HG03521 (cell line): ENCODE measurements around the gene PDE9A.

ENCODE experiments used
- ATAC-seq: cut with Tn5 transposase; IDR thresholded peaks from one replicate; pipeline ENCODE4 v1.9.1; 2021; ENCODE audit warnings: mild to moderate bottlenecking, moderate library complexity; ENCODE audit not compliant: unreplicated experiment

The PDE9A gene

DNA sequence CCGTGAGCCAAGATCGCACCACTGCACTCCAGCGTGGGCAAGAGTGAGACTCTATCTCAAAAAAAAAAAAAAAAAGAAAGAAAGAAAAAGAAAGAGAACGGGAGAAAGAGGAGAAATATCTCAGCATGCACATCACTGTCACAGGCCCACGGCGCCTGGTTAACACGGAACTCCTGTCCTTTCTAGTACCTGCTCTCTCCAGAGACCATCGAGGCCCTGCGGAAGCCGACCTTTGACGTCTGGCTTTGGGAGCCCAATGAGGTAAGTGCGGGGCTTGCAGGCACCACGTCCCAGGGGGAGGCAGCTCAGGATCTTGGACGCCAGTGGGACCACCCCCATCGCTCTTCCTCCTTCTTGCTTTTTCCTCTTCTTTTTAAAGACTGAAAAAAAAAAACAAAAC, 100.4 kb downstream of the PDE9A start:
- no peak for ATAC-seq

DNA sequence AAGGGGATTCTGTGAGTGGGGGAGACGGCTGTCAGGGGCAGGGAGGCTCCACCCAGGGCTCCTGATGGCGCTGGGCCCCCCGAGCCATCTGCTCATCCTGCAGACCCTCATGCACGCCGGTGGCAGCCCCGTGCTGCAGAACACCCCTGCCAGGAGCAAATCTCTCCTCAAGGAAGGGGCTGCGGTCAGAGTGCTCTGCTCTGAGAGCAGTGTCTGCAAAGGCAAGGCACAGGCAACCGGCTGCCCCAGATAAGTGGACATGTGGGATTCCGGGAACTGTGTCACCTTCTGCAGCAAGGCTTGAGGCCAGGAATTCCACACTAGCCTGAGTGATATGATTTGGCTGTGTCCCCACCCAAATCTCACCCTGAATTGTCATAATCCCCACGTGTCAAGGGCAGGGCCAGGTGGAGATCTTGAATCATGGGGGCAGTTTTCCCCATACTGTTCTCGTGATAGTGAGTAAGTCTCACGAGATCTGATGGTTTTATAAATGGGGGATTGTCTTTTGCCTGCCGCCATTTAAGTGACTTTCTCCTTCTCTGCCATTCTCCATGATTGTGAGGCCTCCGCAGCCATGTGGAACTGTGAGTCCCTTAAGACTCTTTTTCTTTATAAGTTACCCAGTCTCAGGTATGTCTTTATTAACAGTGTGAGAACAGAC, 101.0 kb downstream of the PDE9A start:
- no peak for ATAC-seq

- no peak for ATAC-seq
Observed at GRCh38 chr21:42755031-42755665, 101.7 kb downstream of the PDE9A start.

DNA sequence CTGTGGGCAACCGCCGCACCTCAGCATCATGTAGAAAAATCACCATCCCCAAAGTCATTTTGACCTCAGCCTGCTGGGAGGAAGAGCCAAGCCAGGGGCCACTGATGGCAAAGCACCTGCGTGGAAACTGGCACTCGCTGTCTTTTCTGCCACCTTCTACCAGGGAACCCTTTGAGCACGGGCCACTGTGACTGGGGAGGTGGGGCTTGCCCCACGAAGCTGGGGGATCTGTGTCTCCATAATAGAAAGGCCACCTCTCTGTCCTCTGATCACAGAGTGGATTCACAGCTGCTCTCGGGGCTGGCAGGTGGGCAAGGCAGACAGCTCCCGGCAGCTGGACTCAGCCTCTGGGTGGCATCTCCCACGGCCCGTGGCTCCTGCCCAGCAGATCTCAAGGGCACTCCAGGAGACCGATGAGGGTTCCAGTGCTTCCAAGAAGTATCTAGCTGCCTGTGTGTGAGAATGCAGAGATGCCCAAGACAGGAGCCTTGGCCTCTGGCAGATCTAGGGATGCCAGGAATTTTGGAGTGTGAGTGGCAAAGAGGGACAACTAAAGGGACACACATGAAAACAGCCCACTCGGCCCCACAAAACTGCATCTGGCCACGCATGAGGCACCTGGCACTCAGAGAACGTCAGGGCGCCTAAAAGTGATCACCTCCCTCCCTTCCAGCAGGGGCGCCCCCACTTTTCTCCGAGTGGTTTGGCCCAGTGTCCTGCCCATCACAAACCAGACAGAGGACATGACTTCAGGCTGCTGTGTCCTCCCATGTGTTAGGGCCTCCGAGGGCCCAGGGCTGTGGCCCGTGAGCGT, 102.6 kb downstream of the PDE9A start:
- no peak for ATAC-seq

DNA sequence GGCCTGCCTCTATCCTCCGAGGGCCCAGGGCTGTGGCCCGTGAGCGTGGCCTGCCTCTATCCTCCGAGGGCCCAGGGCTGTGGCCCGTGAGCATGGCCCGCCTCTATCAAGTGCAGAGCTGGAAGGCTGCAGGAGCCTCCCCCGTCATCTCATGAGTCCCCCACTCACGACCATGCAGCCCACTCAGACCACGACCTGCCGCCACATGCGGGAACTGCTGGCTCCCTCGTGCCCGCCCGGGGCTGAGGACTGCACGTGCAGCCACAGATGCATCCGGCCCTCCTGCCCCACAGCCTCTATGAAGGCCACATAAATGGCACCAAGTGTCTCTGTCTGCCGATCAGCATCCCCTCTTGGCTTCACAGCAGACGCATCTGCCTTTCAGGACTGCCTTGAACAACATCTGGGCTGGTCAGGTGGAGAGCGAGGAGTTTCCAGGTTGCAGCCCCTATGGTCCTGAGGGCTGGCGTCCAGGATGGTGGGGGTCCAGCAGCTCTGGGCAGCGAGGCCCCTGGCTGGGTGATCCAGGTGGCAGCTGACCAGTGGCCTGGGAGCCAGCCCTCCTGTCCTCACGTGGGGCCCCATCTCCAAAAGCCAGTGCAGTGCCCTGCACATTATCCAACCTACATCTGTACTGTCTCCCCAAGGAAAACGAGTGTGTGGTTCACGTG, 103.3 kb downstream of the PDE9A start:
- ATAC-seq: no peak

DNA sequence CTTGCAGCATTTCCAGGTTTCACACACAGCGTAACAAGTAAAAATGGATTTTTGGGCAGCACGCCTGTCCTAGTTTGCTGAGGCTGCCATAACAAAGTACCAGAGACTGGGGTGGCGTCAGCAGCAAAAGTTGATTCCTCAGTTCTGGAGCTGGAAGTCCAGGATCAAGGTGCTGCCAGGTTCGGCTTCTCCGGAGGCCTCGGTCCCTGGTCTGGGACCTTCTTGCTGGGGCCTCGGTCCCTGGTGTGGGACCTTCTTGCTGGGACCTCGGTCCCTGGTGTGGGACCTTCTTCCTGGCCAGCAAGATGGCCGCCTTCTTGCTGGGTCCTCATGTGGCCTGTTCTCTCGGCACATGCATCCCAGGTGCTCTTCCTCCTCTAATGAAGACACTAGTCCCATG, 104.0 kb downstream of the PDE9A start:
- no peak for ATAC-seq

GRCh38 chr21:42757826-42758655, 104.6 kb downstream of the PDE9A start:
- no peak for ATAC-seq

DNA sequence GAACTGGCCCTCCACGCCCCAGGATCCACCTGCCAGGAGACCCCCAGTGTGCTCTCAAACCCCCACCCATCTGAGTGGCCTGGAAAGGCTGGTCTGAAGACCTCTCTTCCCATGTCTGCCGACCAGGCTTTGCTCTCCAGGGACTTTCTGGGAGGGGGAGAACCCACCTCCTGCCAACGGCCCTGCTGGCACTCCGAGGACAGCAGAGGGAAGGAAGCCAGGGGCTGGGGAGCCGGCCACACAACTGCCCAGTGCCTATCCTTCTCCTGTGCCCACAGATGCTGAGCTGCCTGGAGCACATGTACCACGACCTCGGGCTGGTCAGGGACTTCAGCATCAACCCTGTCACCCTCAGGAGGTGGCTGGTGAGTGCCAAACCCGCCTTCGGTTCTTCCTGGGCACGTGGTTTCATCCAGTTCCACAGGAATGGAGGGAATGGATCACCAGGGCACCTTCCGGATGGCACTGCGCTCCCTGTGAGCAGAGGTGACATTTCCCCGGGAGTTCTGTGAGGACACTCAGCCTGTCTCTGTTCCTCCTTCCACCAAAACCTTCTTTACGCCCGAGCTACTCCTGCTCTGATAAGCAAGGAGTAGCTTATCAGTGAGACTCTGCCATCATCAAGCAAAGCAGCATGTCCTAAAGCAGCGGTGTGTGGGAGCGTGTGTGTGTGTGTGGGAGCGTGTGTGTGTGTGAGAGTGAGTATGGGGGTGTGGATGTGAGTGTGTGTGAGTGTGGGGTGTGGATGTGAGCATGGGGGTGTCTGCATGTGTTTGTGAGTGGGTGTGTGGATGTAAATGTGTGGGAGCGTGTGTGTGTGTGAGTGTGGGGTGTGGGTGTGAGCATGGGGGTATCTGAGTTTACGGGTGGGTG, 105.5 kb downstream of the PDE9A start:
- ATAC-seq: no peak

DNA sequence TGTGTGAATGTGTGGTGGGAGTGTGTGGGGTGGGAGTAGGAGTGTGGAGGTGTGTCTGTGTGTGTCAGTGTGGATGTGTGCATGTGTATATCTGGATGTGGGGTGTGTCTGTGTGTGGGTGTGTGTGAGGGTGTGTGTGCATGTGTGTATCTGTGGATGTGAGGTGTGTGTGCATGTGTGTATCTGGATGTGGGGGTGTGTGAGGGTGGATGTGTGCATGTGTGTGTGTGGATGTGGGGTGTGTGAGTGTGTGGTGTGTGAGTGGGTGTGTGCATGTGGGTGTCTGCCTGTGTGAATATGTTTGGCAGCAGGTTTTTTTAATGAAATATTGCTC, 106.1 kb downstream of the PDE9A start:
- ATAC-seq: no peak

DNA sequence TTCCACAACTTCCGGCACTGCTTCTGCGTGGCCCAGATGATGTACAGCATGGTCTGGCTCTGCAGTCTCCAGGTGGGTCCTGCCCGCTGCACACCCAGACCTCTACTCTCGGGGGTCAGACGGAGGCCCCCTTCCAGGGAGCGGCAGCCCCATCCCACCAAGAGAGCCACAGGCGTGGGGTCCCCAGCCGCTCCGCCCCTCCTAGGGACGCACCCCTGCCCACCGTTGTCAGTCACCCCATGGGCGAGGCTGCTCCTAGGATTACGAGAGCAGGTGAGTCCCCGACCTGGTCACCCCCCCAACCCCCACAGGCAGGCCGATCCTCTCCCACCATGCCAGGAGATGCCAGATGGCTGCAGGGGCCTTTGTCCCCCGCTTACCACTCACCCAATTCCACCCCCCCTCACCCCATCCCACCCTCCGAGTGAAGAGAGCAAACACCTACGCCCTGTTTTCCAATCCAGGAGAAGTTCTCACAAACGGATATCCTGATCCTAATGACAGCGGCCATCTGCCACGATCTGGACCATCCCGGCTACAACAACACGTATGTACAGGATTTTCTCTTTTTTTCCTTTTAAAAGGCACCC, 107.0 kb downstream of the PDE9A start:
- ATAC-seq: no peak

DNA sequence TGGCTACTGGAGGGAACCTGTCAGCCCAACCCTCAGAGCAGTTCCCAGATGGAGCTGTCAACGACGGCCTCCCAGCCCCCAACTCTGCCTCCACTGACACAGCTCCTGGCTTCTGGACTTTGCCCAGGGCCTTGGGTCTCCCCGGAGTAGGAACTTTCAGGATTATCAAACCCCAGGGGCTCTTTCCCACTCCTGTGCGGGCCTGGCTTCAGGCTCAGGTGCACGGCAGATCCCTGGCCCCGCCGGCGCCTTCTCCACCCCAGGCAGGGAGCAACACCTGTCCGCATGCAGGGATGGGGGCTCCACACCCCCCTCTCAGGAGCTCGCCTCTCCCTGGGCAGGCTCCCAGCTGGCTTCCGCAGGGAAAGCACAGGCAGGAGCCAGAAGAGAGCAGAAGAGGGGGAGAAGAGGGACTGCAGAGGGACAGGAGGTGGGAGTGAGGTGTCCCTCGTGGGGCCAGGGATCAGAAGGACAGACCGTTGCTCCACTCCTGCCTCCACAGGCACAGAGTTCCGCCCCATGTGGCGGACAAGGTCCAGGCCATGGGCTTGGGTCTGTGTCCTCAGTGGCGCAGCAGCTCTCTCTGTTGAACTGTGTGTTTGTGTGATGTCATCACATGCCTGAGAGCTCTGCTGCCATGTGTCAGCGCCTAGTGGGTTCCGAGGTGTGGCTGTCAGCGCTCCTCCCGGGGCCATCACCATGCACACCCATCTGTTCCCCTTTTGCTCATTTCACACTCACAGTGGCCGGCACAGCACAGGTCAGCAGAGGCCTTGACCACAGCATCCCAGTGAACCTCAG, 107.7 kb downstream of the PDE9A start:
- ATAC-seq: no peak

- no peak for ATAC-seq
Observed at GRCh38 chr21:42761776-42762335, 108.4 kb downstream of the PDE9A start.

DNA sequence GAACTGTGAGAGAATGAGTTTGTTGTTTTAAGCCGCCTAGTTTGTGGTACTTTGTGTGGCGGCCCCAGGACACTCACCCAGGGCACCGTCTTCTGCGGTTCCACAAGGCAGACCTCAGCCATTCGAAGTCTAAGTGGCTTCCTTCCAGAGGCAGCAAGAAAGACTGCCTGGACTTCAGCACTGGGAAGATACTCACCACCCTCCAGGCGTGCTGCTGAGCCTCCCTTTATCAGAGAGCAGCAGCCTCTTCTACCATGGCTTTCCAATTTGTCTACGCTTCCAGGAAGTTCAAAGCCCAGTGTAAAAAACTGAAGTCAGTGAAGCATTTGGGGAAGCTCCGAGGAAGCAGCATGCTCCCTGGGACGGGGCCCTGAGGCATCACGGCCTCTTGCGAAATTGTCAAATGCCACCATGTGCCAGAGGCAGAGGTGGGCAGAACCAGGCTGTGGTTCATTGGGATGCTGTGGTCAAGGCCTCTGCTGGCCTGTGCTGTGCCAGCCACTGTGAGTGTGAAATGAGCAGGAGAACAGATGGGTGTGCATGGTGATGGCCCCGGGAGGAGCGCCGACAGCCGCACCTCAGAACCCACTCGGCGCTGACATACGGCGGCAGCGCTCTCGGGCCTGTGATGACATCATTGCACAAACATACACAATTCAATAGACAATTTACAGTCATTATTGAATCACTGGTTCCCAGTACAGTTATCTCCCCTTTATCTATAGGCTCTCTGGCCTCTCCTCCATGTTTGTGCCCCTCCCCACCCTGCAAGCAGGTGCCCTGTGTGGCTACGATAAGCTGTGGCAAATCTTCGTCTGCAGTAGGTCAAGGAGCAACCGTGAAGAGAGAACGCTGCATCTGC, 110.4 kb downstream of the PDE9A start:
- no peak for ATAC-seq

GRCh38 chr21:42764443-42764760, 111.0 kb downstream of the PDE9A start:
- ATAC-seq: no peak

- ATAC-seq: no peak
Observed at GRCh38 chr21:42764883-42765282, 111.5 kb downstream of the PDE9A start.

GRCh38 chr21:42765656-42766055, 112.2 kb downstream of the PDE9A start:
- no peak for ATAC-seq

GRCh38 chr21:42766739-42767560, 113.5 kb downstream of the PDE9A start:
- ATAC-seq: no peak
